GM12891 (cell line): ENCODE measurements around the gene MINK1.

Experiments used
- POLR2A ChIP-seq: IDR thresholded peaks from 2 replicates; pipeline ENCODE4 v1.6.1; 2011; ENCODE audit warnings: low read depth, low read length, control low read depth
- POLR2AphosphoS5 ChIP-seq: IDR thresholded peaks from 2 replicates; pipeline ENCODE4 v1.6.1; 2011; ENCODE audit warnings: low read depth, low read length, control low read depth
- POU2F2 ChIP-seq: IDR thresholded peaks from 2 replicates; pipeline ENCODE4 v1.6.1; 2011; ENCODE audit warnings: low read depth, mild to moderate bottlenecking, control low read depth, low read length, moderate library complexity
- SPI1 ChIP-seq: IDR thresholded peaks from 2 replicates; pipeline ENCODE4 v1.6.1; 2011; ENCODE audit warnings: low read depth, low read length, control low read depth
- TAF1 ChIP-seq: IDR thresholded peaks from 2 replicates; pipeline ENCODE4 v1.6.1; 2011; ENCODE audit warnings: low read depth, low read length, control low read depth

- no peak for TF ChIP-seq POLR2AphosphoS5
- no peak for TF ChIP-seq POLR2A
- TF ChIP-seq SPI1 = no peak
- no peak for TF ChIP-seq POU2F2
- TF ChIP-seq TAF1 = no peak
These were observed 26.9 kb downstream of the MINK1 start for GRCh38 chr17:4859816-4860625.
